DOHH2 (cell line): ENCODE results near the gene CA12.

Experiments
- CTCF ChIP-seq: fragments of 200-600 bp; sonication (generic); IDR thresholded peaks from one replicate; pipeline ENCODE4 v1.5.1; 2014; ENCODE audit warnings: antibody characterized with exemption, mild to moderate bottlenecking, low read depth, low read length; ENCODE audit not compliant: poor library complexity, severe bottlenecking
- EZH2phosphoT487 ChIP-seq: fragments of 200-600 bp; sonication (generic); IDR thresholded peaks from 2 replicates; pipeline ENCODE4 v1.6.1; 2017; ENCODE audit warnings: borderline replicate concordance, mild to moderate bottlenecking, antibody characterized with exemption, low read length, moderate library complexity, mixed read lengths

- TF ChIP-seq CTCF (no peak), EZH2phosphoT487 (no peak)
Measured at GRCh38 chr15:63351170-63351569, 30.5 kb downstream of the CA12 start.
